Suppressor macrophage treated with lipopolysaccharide for 4 hours (primary cell): ENCODE data around the gene UNCX.
A peak's percentile ranks its signal among the peaks of the same experiment; 100 is the strongest.

Experiments
- DNase-seq: peaks from one replicate; pipeline ENCODE4 v3.0.0-alpha.2; 2020

UNCX gene

DNA sequence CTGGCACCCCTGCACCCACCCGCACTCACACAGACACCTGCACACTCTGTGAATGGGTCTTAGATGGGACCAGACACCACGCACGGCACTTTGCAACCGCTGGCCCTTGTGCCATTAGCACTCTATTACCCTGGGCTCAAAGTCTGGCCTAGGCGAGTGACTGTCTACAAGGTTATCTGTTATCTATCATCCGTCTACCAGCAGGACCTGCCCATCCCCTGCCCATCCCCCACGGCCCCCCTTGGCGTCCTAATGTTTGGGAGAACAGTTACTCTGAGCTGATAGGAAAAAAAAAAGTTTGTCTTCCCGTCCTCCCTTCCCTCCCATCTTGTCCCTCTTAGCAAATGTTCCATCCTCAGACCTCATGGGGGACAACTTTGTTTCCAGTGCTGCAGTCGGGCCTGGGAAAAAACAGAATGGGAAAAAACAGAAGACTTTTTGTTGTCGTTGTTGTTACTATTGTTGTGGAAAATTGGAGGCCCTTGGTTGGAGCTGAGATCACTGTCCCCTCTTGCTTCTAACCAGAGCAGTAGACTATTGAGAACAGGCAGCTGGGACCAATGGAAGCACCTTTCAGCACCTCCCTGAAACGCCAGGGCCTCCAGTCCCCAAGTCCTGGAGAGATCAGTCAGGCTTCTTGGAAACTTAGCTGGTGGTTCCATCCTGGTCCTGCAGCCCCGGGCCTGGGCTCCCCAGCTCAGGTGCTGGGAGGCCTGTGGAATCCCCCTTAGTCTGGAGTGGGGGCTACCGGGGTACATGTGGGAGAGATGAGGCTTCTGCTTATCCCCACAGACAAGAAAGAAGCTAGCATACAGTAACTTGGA lies 12.2 kb downstream of the UNCX start:
- DNase-seq, result no peak

DNA sequence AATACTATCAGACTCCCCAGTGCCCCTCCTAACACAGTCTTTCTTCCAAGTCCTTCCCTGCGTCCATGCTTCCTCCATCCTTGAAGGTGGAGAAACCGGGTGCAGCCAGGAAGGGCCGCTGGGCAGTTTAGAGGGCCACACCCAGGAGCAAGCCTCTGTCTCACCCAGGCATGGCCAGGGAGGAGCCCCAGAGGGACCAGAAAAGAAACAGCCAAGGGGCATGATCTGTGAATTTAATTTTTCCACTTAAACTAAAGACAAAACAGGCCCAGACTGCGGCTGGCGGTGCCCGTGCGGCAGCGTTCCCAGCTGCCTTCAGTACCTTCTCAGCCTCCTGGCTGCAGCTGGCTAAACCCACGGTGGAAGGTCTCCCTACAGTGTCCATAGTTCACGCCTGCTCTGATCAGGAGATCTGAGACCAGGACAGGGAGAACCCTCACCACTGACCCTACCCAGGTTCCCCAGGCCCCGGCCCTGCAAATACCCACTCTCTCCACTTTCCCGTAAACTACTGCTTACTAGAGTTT lies 12.9 kb downstream of the UNCX start:
- DNase-seq, result no peak

DNA sequence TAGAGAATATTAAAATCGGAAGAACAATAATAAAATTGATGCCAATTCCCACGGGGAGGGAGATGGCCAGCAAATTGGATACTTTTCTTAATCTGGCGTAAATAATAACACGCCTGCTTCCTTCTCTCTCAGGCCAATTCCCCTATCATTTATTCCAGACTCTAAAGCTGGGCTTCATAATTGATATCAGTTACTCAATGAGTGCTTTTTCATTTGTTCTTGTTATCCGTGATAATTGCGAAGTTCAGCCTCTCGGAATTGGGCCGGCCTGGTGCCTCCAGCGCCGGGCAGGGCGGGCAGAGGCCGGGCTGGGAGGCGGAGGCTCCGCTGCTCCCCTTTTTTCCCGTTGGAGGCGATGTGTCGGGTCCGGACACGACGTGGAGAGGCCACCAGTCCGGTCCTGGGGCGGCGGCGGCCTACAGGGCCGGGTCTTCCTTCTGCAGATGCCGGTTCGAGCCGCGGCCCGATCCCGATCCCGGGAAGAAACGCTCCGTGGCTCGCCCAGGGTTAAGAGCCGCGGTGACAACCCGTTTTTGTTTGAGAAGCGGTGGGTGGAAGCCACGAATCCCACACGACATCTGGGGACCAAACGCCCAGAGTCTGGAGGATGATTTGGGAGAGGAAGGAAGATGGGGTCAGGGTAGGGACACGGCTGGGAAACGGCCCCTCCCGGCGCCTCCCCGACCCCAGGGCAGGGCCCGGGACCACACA lies 13.6 kb downstream of the UNCX start:
- peak; percentile 33 for DNase-seq

DNA sequence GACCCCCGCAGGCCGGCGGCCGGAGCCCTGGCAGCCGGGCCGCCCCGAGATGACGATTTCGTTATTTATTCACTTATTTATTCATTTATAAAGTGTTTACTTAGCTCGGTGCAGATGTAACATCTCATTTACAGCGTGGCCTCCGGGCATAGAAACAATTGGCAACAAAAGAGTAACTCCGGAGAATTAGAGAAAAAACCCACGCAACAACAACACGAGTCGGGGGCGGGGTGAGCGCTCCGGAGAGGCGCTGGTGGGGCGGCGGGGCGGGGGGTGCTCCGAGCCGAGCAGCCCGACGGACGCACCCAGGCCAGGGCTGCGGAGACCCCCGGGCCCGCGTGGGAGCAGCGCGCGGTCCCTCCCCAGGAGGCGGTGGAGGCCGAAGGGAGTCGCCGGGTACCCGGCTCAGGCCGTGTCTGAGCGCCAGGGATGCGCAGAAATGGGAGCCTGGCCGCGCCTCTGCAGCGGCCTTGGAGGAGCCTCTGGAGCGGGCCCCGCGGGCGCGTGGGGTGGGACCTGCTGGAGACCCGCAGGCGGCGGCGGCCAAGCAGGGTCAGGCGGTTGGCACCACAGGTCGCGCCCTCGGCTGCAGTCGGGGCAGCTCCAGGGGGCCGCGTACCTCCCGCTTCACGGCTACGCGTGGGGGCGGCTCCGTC lies 14.3 kb downstream of the UNCX start:
- DNase-seq, result no peak

DNA sequence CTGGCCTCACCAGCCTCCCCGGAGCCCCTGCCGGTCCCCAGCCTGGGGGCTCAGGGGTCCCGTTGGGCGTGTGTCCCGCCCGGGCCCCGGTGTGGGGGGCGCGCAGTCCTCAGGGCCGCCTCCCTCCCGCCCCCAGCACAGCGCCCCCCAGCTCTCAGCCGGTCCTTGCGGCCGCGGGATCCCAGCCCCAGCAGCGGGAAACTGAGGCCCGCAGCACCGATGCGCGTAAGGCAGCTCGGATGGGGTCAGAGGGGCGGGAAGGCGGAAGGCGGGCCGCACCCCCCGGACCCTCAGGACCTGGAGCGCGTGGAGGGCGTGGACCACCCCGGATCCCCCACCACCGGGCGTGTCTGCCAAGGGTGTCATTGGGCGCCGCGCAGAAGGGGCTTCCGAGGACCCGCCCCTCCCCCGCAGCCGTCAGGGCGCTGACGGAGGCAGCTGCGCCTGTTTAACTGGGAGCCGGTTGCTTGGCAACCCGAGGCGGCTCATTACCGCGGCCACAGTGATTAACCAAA lies 14.9 kb downstream of the UNCX start:
- DNase-seq, result no peak

DNA sequence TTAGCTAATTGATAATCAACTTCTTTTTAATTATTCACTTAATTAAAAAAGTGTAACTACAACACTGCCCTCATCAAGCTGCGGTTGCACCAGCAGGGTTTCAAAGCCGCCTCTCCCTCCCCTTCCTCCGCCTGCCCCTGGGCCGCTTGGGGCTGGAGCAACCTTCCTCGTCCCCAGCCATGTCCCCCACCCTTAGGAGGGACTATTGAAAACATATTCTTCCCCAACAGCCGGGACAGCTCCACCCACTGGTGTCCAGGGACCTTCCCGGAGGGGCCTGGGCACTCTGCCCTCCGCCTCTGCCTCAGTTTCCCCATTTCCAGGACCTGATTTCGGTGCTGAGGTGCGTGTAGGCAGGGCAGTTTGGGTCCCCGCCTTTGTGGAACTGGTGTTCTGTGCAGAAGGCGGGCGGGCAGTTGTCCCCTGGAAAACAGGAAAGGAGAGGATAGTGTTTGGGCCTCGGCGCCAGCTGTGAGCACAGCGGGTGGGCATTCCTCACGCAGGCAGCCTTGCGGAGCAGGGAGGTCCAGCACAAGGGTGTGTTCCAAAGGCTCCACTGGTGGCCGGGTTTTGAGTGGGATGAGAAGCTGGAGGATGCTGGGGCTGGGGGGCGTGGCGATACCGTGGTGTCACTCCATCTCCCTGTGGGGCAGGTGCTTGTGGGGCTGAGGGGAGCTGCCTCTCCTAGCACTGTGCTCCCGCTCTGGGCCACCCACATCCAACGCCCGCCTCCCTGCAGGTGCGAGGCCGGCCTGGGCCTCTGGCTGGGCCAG lies 15.7 kb downstream of the UNCX start:
- no peak for DNase-seq

DNA sequence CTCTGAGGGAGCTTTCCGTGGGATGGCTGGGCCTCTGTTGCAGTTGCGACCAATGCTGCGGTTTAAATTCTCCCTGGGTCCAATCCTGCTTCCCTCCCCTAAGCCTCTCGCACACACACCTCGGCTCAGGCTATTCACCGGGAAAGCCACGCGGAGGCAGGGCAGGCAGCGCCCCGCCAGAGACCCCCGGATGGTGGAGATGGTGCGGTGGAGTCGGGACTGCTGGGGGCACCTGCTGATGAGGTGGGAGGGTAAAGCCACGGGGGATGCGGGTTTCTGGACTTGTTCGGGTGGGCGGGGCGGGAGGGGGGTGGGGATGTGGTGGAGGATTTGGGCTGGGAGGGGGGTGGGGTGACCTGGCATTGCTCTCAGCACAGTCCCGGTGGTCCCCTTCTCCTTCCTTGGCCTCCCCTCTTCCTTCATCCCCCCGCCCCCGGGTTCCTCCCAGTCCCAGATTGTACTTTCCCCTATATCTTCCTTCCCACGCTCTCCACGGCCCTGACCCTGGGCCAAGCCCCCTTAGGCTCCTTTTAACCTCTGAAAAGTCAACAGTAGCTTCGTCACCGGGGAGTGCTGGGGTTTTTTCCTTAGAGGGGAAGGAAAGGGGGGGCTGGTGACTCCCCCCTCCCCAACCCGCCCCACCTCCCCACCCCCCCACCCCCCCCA lies 16.4 kb downstream of the UNCX start:
- DNase-seq, result no peak

DNA sequence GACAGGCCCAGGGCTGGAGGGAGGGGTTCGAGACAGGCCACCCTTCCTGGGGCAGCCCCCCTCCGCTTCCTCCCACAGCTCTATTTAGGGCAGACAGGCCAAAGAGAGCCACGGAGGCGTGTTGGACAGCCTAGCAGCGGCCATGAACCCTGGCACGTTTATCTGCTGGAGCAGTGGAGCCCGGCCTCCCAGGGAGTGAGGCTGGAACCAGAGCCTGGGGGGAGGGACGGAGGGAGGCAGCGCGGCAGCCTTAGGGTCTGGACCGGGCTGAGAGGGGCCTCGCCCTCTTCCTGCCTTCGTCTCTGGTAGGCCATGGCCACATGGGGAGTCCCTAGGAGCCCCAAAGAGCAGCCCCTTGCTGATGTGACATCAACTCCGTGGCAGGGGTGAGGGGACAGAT lies 17.1 kb downstream of the UNCX start:
- no peak for DNase-seq

DNA sequence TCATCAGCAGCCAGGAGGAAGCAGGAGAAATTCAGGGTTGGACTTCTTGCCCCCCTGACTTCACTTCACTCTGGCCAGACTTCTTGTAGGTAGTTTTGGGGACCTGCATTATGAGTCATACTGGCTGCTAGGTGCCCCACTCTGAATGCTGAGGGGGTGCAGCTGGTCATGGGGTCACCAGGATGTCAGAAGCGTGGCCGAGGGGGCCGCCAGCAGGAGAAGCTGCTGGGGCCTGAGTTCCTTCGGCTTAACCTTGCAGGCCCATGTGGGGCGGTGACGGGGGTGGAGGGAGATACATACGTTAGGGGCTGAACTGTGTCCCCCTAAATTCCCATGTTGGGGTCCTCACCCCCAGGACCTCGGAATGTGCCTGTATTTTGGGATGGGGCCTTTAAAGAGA lies 18.2 kb downstream of the UNCX start:
- no peak for DNase-seq

DNA sequence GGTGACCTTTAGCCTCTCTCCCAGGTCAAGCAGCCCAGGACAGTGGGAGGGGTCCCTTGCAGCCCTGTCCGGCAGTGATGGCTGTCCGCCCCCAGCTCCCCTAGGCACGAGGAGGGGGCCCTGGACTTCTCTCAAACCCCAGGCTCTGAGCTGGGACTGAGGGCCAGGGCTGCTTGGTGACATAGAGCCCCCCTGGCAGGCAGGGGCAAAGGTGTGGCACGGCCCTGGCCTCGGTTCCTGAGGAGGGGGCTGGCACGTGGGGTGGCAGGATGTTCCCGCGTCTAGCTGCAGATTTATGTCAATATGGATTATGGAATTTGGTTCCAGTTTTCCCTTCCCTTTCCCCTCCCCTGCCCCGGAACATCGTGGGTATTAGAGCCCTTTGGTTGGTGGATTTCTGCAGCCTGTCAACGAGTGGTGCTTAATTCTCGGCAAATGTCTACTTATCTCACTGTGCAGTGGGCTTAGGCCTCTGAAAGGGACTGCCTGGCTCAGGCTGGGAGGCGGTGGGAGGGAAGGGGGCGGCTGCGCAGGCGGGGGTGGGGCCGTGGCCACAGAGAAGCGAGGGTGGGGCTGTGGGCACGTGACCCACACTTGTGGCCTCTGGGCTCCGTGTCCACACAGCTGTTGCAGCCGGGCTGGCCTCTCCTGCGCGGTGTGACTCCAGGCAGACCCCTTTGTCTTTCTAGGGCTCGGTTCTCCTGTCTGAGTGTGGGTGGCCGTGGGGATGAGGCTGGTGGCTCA lies 19.3 kb downstream of the UNCX start:
- DNase-seq, result no peak

DNA sequence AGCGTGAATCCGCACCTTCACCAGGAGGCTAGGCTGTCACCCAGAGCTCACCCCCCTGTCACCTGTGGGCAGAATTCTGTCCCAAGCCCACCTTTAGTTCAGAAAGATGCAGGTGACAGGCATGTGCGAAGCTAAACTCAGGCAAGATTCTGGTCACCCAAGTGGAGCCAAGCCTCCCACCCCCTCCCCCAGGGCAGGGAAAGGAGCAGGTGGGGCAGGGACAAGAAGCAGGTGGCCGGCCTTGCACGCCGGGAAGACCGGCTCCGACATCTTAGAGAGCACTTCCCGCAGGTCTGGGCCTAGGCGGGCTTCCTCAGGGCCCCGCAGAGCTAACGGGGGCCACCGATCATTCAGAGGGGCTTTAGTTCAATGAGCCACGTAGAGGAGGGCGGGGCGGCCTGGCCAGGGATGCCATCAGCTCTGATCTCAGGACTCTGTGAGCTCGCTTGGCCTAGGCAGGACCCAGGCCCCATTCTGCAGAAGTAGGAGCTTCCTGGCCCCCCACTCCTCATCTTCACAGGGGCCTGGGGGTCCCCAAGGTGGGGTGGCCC lies 19.9 kb downstream of the UNCX start:
- DNase-seq, result no peak

DNA sequence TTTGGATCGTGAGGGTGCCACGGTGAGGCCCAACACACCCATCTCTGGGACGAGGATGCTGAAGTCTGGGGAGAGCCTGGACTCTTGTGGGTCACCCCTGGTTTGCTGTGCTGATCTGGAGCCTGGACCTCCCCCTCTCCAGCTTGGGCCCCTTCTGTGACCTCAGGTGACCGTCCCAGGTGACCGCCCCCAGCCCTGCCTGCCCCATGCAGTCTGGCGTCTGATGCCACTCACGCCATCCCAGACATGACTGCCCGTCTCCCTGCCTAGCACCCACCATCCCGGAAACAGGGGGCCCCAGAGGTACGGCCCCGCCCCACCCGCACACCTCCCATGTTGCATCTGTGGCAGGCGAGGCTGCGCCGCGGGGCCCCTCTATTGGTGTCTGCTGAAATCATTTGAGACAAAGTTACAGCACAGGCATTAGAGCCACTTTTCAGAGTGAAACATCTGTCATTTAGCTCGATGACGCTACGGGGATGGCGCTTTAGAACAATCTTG lies 21.1 kb downstream of the UNCX start:
- DNase-seq, result no peak

DNA sequence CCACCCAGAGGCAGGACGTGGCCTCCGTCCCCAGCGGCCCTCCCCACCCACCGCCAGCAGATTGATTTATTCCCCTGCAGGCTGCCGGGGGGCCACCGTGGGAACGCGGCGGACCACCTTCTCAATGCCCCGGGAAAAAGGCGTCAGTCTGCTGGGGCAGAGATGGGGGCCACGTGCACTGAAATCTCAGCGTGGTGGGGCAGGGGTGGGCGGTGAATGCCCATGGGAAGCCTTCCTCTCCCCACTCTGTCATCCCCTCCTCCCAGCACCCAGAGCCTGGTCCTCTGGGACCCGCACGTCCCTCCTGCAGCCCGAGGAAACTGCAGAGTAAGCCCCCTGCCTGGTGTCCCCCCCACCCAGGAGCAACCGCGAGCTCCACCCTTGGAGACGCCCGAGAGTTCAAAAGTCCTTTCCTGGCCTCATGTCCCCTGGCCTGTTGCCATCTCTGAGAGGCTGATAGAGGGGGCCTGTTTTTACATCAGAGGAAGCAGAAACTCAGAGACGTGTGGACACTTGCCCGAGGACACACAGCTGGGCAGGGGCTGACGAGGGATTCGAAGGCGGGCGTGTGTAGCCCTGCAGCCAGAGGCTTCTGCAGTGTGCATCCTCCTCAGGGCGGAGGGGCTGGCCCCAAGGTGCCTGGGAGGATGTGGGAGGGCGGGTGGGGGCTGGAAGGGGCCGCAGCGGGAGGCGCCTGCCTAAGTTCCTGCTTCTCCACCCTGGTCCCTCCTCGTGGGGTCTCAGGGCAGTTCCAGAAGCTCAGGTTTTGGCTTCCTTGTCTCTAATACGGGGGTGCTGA lies 21.8 kb downstream of the UNCX start:
- no peak for DNase-seq

DNA sequence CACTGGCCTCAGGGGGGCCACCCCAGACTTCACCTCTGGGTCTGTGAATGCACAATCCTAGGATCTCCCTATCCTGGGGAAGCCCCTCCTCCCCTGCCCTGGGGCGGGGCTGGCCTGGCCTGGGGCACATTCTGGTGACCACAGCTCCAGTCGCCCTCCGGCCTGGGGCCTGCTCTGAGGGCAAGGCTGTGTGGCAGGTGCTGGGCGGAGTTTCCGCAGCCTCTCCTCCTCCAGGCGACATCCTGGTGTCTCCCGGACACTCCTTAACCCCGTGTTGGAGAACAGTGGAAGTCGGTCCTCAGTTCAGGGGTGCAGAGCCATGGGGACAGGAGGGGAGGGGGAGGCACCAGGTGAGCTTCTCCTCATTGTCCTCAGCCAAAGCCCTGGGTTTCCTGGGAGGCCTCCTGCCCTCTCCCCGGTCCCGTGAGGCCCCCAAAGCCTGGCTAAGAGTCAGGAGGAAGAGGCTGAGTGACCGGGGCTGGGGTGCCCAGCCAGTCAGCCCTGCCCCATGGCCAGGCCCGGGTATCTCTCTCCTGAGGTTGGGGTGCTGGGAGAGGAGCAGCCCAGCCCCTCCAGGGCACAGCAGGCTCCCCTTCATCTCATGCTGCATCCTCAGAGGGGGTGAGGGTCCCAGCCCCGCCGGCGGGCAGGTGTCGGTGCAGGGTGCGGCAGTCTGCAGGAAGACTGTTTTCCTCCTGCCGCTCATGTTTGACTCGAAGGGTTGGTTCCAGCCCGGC lies 22.6 kb downstream of the UNCX start:
- no peak for DNase-seq

DNA sequence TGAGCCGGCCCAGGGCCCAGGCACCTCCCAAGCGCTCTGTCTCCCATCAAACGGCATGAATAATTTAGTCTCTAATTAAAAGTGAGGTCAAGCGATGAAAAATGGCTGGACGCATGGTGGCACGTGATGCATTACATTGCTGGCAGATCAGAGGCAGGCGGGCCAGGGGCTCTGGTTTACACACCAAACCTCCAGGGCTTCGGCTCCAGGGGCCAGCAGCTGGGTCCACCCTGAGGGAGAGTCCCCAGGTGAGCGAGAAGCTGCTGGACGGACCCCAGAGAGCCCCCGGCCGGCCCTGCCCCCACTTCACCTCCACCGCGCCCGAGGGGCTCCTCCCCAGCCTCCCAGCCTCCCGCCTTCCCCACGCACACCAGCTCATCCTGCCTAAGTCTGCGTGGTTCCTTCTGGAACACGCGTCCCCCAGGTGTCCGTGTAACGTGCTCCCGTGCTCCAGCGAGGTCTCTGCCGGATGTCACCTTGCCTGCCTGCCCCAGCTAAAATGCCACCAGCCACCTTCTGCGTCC lies 23.2 kb downstream of the UNCX start:
- DNase-seq, result no peak

DNA sequence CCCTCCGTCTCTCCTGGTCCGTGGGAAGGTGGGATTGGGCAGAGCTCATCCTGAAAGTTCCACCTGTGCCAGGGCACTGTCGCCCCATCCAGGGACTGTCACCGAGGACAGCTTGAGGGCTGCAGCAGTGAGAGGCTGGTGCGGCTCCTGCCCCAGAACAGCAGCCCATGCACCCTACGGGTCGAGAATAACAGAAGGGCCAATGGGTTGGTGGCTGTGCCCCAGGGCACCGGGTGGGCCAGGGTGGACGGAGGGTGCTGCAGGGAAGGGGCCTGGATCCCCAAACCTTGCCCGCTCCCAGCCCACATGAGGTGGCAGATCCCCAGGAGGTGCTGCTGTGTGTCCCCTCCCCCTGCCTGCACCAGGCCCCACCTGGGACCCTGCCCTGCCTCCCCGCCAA lies 23.9 kb downstream of the UNCX start:
- DNase-seq, result no peak

DNA sequence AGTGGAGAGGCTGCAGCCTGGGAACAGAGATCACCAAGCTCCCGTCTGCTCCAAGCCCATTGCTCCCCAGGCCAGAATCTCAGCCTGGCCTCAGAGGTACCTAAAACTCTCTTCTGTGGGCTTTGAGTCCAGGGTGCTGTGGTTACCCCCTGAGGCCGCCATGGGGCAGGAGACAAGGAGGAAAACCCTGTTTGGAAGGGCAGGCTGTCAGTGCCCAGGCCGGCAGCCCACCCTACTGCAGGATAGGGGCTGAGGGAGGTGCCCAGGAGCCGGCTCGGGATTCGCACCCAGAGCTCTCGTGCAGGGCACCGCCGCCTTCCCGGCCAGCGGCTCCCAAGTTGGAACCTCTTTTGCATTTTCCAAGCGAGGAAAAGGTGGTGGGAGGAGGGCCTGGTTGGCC lies 24.5 kb downstream of the UNCX start:
- no peak for DNase-seq

DNA sequence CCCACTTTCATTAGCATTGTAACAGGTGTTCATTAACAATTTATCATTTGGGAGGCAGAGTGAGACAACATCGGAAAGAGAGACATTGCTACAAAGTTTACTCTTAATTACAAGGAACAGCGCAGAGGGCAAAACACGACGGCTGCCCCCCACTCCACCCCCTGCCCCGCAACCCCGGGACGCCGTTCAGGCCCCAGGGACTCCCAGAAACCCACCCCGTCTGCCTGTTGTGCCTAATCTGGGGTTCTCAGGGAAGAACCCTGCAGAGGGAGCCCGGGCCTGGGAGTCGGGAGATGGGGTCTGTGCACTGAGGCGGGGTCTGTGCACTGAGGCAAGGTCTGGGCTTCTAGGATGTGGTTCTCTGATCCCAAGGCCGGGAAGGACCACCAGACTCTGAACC lies 25.2 kb downstream of the UNCX start:
- DNase-seq, result no peak

DNA sequence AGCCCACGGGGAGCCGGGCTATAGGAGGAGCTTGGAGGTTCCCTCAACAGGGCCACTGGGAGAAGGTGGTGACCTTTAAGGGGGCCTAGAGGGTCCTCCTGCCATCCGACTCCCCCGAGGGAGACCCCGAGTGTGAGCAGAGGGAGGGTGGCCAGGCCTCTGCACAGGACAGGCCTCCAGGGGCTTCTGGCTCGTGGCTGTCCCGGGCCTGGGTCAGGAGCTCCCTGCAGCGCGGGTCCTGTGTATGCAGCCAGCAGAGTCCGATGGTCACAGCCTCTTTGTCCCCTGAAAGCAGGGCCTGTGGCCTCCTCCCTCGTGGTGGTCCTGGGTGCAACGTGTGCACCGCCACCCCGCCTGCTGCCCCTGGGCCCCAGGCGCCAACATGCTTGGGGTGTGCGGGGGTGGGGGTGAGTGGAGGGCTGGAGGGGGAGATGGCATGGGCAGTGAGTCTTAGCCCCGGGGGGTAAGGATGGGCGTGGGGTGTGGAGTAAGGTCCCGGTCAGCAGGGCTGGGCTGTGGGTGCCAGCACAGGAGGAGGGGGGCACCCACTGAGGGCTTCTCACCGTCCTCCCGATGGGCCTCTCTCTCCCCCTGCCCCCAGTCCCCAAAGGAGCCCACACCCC lies 27.1 kb downstream of the UNCX start:
- DNase-seq, result no peak
